ENCODE data around the gene HEXD. TPM values are rescaled to one million over a fixed set of nuclear protein-coding genes. Genes with fewer than 3 reads are reported as not detected.

The HEXD gene
- polyA plus RNA-seq, 3 donors, result 8.9 to 61.5 (median 12.7) TPM

- H3K9me3 ChIP-seq (replicated peaks in 1 of 2; ENCODE audit: control insufficient read depth in 1 of 2, insufficient read depth in 1 of 2, low read length in 2 of 2), result no peaks in the 10 kb centered on the region
- H3K27me3 Mint-ChIP-seq (ENCODE audit: low read depth in 3 of 3), result peaks cover 0 to 1% (median 0%) of the 10 kb centered on the region in 3 donors
- H3K27me3 ChIP-seq (ENCODE audit: control insufficient read depth in 2 of 2, insufficient read depth in 2 of 2, low read length in 2 of 2), result no peaks in the 10 kb centered on the region
- peaks cover 74 to 90% of the 10 kb centered on the region in 2 donors for H3K36me3 Mint-ChIP-seq
- H3K9me3 Mint-ChIP-seq, result no peaks in the 10 kb centered on the region
- H4K20me1 ChIP-seq (ENCODE audit: insufficient read depth, low read length), result peaks cover 38% of the 10 kb centered on the region
- no peak overlapping the region for H3K4me3 ChIP-seq (replicated peaks in 1 of 3; ENCODE audit: low read depth in 2 of 3, low read length in 3 of 3)
- no peak overlapping the region for H3K4me2 ChIP-seq (replicated peaks; ENCODE audit: extremely low read depth, low read length, poor library complexity, severe bottlenecking)
- H3K36me3 ChIP-seq (replicated peaks in 1 of 2; ENCODE audit: control insufficient read depth in 1 of 2, insufficient read depth in 2 of 2, low read length in 2 of 2), result peaks cover 73 to 92% of the 10 kb centered on the region in 2 donors
- intact Hi-C loops (cut with micrococcal nuclease), result no loop called here
- WGBS (ENCODE audit: insufficient coverage), result 94% methylated on average over 6 of the region's 7 CpGs
- TF ChIP-seq, protein P1, sequence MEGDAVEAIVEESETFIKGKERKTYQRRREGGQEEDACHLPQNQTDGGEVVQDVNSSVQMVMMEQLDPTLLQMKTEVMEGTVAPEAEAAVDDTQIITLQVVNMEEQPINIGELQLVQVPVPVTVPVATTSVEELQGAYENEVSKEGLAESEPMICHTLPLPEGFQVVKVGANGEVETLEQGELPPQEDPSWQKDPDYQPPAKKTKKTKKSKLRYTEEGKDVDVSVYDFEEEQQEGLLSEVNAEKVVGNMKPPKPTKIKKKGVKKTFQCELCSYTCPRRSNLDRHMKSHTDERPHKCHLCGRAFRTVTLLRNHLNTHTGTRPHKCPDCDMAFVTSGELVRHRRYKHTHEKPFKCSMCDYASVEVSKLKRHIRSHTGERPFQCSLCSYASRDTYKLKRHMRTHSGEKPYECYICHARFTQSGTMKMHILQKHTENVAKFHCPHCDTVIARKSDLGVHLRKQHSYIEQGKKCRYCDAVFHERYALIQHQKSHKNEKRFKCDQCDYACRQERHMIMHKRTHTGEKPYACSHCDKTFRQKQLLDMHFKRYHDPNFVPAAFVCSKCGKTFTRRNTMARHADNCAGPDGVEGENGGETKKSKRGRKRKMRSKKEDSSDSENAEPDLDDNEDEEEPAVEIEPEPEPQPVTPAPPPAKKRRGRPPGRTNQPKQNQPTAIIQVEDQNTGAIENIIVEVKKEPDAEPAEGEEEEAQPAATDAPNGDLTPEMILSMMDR (IDR thresholded peaks at IDR 0.05), result no peak
- peaks cover 23% of the 10 kb centered on the region for H3K79me2 ChIP-seq (ENCODE audit: insufficient read depth, low read length)
- peaks cover 7% of the 10 kb centered on the region in 2 donors for H3K4me1 ChIP-seq (ENCODE audit: control insufficient read depth in 1 of 2, insufficient read depth in 2 of 2, low read length in 2 of 2)
- no peak overlapping the region for H3K27ac ChIP-seq (ENCODE audit: low read depth in 1 of 2, low read length in 2 of 2)
- no peak overlapping the region for H3K9ac ChIP-seq (ENCODE audit: insufficient read depth, low read length, poor library complexity, severe bottlenecking)
- H3K27ac Mint-ChIP-seq, result peak overlapping the region in 3 of 7 donors; percentile 20 to 66 (median 49)
- no peak for DNase-seq
- H3K4me3 Mint-ChIP-seq, result no peak overlapping the region
- no peak overlapping the region for H2AFZ ChIP-seq (ENCODE audit: insufficient read depth, low read depth, low read length, poor library complexity, severe bottlenecking)
- peaks cover 6% of the 10 kb centered on the region for H3K4me1 Mint-ChIP-seq
Observed at GRCh38 chr17:82463925-82464566, 45.9 kb downstream of the HEXD start.

- Histone ChIP-seq H3K27ac (ENCODE audit: low read depth in 1 of 2, low read length in 2 of 2) (no peak overlapping the region), H3K4me3 (replicated peaks in 1 of 3; ENCODE audit: low read depth in 2 of 3, low read length in 3 of 3) (no peak overlapping the region), H3K27me3 (ENCODE audit: control insufficient read depth in 2 of 2, insufficient read depth in 2 of 2, low read length in 2 of 2) (no peaks in the 10 kb centered on the region), H3K4me1 (ENCODE audit: control insufficient read depth in 1 of 2, insufficient read depth in 2 of 2, low read length in 2 of 2) (peaks cover 2% of the 10 kb centered on the region in 2 donors), H3K9me3 (replicated peaks in 1 of 2; ENCODE audit: control insufficient read depth in 1 of 2, insufficient read depth in 1 of 2, low read length in 2 of 2) (no peaks in the 10 kb centered on the region), H3K79me2 (ENCODE audit: insufficient read depth, low read length) (peaks cover 19% of the 10 kb centered on the region), H3K4me2 (replicated peaks; ENCODE audit: extremely low read depth, low read length, poor library complexity, severe bottlenecking) (no peak overlapping the region), H2AFZ (ENCODE audit: insufficient read depth, low read depth, low read length, poor library complexity, severe bottlenecking) (no peak overlapping the region), H3K9ac (ENCODE audit: insufficient read depth, low read length, poor library complexity, severe bottlenecking) (no peak overlapping the region), H4K20me1 (ENCODE audit: insufficient read depth, low read length) (peaks cover 33% of the 10 kb centered on the region), H3K36me3 (replicated peaks in 1 of 2; ENCODE audit: control insufficient read depth in 1 of 2, insufficient read depth in 2 of 2, low read length in 2 of 2) (peaks cover 77 to 97% of the 10 kb centered on the region in 2 donors)
- DNase-seq, result no peak
- Mint-ChIP-seq H3K36me3 (peaks cover 79 to 95% of the 10 kb centered on the region in 2 donors), H3K9me3 (no peaks in the 10 kb centered on the region), H3K4me3 (no peak overlapping the region), H3K4me1 (peaks cover 1% of the 10 kb centered on the region), H3K27ac (peak overlapping the region in 1 of 7 donors; percentile 20), H3K27me3 (ENCODE audit: low read depth in 3 of 3) (peaks cover 0 to 1% (median 0%) of the 10 kb centered on the region in 3 donors)
- WGBS (ENCODE audit: insufficient coverage), result 97% methylated on average over 10 of the region's 11 CpGs
- TF ChIP-seq, protein P1 (IDR thresholded peaks at IDR 0.05), result no peak
- intact Hi-C loops (cut with micrococcal nuclease), result no loop called here
Observed at GRCh38 chr17:82464567-82464929, 46.4 kb downstream of the HEXD start.
